HUES48 (cell line): Measurements from ENCODE around the gene APP.

Source experiments
- H3K27ac ChIP-seq: one replicate; pipeline ENCODE4 v1.7.0; 2013; ENCODE audit warnings: low read depth, low read length, inconsistent platforms
- H3K27me3 ChIP-seq: 2 replicates; pipeline ENCODE4 v1.6.1; 2013; ENCODE audit warnings: mild to moderate bottlenecking, low read length; ENCODE audit not compliant: control insufficient read depth, insufficient read depth
- H3K36me3 ChIP-seq: 2 replicates; pipeline ENCODE4 v1.6.1; 2013; ENCODE audit warnings: low read length; ENCODE audit not compliant: control insufficient read depth, insufficient read depth
- H3K4me1 ChIP-seq: 2 replicates; pipeline ENCODE4 v1.6.1; 2013; ENCODE audit warnings: mild to moderate bottlenecking, low read length; ENCODE audit not compliant: control insufficient read depth, insufficient read depth
- H3K4me3 ChIP-seq: 2 replicates; pipeline ENCODE4 v1.5.1; 2013; ENCODE audit warnings: mild to moderate bottlenecking, low read depth, low read length
- H3K9ac ChIP-seq: 2 replicates; pipeline ENCODE4 v1.6.1; 2013; ENCODE audit warnings: mild to moderate bottlenecking, low read depth, low read length, moderate library complexity
- H3K9me3 ChIP-seq: 2 replicates; pipeline ENCODE4 v1.6.1; 2013; ENCODE audit warnings: low read length; ENCODE audit not compliant: control insufficient read depth, insufficient read depth

Gene APP

DNA sequence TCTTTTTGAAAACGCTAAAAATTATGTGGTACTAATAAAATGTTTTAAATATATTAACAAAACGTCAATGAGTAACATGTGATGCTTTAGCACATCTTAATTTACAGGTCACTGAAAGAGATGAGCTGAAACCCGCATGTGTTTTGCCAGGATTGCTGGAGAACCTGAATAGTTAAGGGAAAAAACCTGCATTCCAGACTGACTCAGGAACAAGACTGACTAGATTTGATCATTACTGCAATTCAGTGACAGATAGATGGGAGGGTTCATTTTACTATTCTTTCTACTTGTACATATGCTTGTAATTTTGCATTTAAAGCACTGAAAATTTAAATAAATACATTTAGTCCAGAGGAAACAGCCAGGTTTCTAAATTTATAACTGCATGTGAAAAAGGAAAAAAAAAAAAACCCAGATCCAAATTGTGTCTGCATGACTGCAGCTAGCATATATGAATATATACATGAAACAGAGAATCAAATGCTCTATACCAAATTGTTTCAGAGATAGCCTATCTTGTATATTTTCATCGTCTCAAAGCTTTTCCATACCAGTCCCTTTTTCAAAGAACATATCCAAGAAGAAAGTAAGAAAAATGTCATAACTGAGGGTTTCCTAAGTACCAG lies 71.7 kb downstream of the APP start:
- H3K4me3 ChIP-seq = no peak overlapping the region
- H3K27me3 ChIP-seq = no peaks in the 10 kb centered on the region
- H3K27ac ChIP-seq = no peak overlapping the region
- H3K4me1 ChIP-seq = peaks cover 34% of the 10 kb centered on the region
- no peaks in the 10 kb centered on the region for H3K9me3 ChIP-seq
- no peak overlapping the region for H3K9ac ChIP-seq
- H3K36me3 ChIP-seq = peaks cover 10% of the 10 kb centered on the region; the same call in 1 of the 2 replicates

DNA sequence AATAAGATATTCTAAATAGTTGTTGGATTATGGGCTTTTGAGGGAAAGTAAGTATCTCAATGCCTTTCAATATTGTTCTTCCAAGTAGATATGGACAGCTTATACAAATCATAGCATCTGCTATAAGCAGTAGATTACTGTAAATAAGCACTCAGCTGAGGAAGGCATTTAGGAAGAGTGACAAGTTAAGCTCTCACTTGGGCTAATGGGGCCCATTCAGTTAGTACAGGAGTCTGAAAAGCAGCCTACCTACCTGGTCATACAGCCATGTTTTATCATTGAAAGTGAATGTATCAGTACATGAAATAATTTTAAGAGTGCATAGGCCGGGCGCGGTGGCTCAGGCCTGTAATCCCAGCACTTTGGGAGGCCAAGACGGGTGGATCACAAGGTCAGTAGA lies 73.1 kb downstream of the APP start:
- Histone ChIP-seq H3K36me3 (0 out of 2 replicates have a peak, but pooled peaks cover 5% of the 10 kb centered on the region), H3K4me3 (no peak overlapping the region), H3K27me3 (no peaks in the 10 kb centered on the region), H3K9me3 (no peaks in the 10 kb centered on the region), H3K9ac (no peak overlapping the region), H3K4me1 (peaks cover 43% of the 10 kb centered on the region), H3K27ac (no peak overlapping the region)

DNA sequence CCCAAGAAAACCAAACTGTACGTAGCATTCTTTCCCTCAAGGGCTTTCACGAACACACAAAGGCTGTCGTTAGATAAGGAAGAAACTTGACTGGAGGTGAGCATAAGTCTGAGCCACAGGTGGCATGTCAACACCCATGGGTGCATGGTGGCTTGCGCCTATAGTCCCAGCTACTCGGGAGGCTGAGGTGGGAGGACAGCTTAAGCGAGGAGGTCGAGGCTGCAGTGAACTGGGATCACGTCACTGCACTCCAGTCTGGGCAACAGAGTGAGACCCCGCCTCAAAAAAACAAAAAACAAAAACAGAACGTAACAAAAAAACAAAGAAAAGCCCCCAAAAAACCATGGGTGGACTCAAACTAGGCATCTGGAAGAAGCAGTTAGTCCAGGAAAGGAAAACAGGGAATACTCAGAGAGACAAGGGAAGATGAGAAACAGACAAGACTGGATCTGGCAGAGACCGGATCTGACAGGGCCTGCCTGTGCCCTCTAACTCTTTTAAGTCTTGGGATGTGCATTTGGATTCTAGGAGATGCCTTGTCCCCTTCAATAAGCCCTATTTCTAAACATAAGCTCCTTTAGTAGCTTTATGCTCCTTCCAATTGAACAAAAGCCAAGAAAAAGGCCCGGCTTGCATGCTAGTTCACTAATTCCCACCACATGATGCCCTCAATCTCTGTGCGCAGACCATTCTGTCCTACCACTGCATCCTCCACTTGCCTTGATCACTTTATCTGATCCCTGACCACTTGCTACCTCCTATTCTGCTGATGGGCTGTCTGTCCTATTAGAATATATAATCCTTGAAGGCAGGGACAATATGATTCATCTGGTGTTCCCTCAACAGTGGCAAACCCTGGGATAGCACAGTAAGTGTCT lies 73.8 kb downstream of the APP start:
- Histone ChIP-seq H3K36me3 (0 out of 2 replicates have a peak, but pooled peaks cover 5% of the 10 kb centered on the region), H3K4me1 (peaks cover 50% of the 10 kb centered on the region), H3K27ac (no peak overlapping the region)

DNA sequence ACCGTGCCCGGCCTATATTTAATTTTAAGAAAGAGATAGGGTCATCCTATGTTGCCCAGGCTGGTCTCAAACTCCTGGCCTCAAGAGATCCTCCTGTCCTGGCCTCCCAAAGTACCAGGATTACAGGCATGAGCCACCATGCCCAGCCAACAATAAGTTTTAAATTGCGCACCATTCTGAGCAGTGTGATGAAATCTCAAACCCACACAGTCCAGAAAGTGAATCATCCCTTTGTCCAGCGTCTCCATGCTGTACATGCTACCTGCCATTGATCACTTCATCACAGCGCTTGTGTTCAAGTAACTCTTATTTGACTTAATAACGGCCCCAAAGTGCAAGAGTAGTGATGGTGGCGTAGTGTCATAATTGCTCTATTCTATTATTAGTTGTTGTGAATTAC lies 75.4 kb downstream of the APP start:
- no peaks in the 10 kb centered on the region for H3K9me3 ChIP-seq
- no peak overlapping the region for H3K9ac ChIP-seq
- no peak overlapping the region for H3K27ac ChIP-seq
- H3K4me1 ChIP-seq = peaks cover 52% of the 10 kb centered on the region
- 0 out of 2 replicates have a peak, but pooled peaks cover 5% of the 10 kb centered on the region for H3K36me3 ChIP-seq
- no peak overlapping the region for H3K4me3 ChIP-seq
- H3K27me3 ChIP-seq = no peaks in the 10 kb centered on the region

More for the DNA sequence above, 73.8 kb downstream of the APP start:
- H3K4me3 ChIP-seq = no peak overlapping the region
- H3K27me3 ChIP-seq = no peaks in the 10 kb centered on the region
- no peak overlapping the region for H3K9ac ChIP-seq
- H3K9me3 ChIP-seq = no peaks in the 10 kb centered on the region

DNA sequence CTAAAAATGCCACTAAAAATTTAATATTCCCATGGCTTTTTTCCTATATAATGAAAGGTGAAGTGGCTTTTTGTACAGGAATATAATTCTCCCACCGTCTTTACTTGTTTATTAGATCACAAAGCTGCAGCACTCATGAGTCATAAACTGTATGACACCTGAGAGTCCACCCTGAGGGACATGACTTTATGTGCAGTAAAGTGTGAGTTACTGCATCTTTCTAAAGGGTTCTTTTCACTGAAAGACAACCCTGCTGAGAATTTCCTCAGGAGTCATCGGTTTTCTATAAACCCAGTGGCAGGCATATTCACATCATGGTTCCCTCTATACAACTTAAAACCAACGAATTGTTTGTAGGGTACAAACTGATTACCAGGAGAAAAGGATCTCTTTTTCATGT lies 77.4 kb downstream of the APP start:
- peaks cover 39% of the 10 kb centered on the region for H3K4me1 ChIP-seq
- H3K27me3 ChIP-seq = no peaks in the 10 kb centered on the region
- H3K9ac ChIP-seq = no peak overlapping the region
- H3K9me3 ChIP-seq = no peaks in the 10 kb centered on the region
- H3K36me3 ChIP-seq = peaks cover 25% of the 10 kb centered on the region
- H3K4me3 ChIP-seq = peak overlapping the region; percentile 1; the same call in 1 of the 2 replicates
- peak overlapping the region; percentile 80 for H3K27ac ChIP-seq

DNA sequence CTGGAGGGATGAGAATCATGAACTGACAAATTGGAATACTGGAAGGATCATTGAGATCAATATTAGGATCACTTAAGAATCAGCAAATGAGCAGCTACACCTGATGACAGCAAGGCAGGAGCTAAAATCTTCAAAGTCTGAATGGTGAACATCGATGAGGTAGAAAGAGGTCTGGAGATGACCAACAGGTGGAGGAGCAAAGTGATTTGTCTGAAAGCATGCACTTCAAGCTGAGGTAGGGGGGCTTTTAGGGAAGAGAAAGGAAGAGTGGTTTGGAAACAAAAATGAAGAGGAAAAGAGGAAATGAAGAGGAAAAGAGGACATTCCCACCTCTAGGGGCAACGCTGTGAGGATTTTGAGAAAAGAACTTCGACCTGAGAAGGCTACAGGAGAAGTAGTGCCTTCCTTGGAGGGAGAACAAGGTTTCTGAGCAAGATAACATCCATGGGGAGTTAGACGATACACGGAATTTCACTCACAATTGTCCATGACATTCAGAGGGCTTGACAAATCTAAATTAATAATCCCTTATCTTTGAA lies 79.0 kb downstream of the APP start:
- Histone ChIP-seq H3K4me3 (no peak overlapping the region), H3K27me3 (no peaks in the 10 kb centered on the region), H3K9ac (no peak overlapping the region), H3K27ac (no peak overlapping the region), H3K36me3 (peaks cover 35% of the 10 kb centered on the region), H3K9me3 (no peaks in the 10 kb centered on the region), H3K4me1 (peaks cover 40% of the 10 kb centered on the region)

DNA sequence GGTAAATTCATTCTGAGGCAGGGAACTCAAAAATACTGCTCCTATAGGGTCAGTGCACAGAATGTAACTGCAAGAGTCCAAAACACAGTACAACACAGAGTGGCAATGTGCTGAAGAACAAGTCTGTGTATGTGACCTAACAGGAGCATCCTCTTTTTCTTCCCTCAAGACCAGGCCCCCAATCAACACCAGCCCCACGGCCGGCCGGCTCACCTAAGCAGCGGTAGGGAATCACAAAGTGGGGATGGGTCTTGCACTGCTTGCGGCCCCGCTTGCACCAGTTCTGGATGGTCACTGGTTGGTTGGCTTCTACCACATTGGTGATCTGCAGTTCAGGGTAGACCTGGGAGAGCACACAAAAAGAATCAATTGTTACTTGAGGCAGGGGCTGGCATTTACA lies 80.8 kb downstream of the APP start:
- no peak overlapping the region for H3K9ac ChIP-seq
- peaks cover 35% of the 10 kb centered on the region for H3K36me3 ChIP-seq
- H3K9me3 ChIP-seq = no peaks in the 10 kb centered on the region
- no peak overlapping the region for H3K27ac ChIP-seq
- H3K4me1 ChIP-seq = peaks cover 40% of the 10 kb centered on the region
- H3K4me3 ChIP-seq = no peak overlapping the region
- no peaks in the 10 kb centered on the region for H3K27me3 ChIP-seq

DNA sequence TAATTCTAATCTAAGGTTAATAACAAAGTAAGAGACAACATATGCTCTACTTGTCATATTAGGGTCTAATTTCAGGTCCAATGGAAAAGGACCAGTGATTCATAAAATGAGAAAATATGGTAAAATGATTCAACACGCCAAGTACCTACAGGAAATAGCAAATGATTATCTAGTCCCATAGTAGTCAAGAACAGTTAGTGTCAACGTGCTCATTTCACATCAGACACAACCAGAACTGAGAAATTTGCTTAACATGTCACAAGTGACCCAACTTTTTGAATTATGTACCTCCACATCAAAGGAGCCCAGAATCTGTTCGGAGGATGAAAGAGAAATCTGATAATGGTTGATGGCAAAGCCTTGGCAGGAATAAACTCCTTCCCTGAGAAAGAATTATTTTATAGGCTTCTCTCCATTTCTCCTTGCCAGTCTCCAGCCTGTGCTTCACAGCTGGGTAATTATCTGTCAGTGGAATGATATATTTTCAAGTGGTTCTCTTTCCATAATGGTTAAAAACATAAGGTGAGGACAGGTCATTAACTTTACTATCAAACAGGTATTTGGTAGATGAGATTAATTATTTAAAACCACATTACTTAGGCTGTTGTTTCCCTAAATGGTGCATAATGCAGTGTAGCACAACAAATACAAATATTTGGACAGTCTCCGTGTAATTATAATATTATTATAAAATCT lies 83.2 kb downstream of the APP start:
- Histone ChIP-seq H3K9ac (no peak overlapping the region), H3K9me3 (no peaks in the 10 kb centered on the region), H3K27ac (no peak overlapping the region), H3K4me3 (no peak overlapping the region), H3K4me1 (peaks cover 37% of the 10 kb centered on the region), H3K27me3 (no peaks in the 10 kb centered on the region), H3K36me3 (peaks cover 35% of the 10 kb centered on the region)

DNA sequence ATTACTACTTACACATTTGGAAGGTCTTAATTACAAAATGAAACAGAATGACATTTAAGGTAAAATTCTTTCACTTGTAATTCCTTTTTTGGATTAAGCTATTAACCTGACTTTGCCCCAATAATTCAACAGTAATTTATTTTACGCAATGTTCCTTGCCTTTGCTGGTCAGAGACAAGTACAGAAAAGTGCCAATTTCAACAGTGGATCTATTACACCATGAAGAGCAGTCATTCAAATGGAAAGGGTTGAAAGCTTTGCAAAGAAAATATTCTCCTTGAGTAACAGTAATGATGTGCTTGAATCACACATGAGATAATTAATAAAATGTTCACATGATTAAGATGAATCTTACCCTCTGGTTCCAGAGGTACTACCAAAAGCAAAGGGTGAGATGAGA lies 84.7 kb downstream of the APP start:
- Histone ChIP-seq H3K27ac (no peak overlapping the region), H3K4me3 (no peak overlapping the region), H3K9me3 (no peaks in the 10 kb centered on the region), H3K36me3 (peaks cover 35% of the 10 kb centered on the region), H3K4me1 (peaks cover 32% of the 10 kb centered on the region), H3K9ac (no peak overlapping the region), H3K27me3 (no peaks in the 10 kb centered on the region)

DNA sequence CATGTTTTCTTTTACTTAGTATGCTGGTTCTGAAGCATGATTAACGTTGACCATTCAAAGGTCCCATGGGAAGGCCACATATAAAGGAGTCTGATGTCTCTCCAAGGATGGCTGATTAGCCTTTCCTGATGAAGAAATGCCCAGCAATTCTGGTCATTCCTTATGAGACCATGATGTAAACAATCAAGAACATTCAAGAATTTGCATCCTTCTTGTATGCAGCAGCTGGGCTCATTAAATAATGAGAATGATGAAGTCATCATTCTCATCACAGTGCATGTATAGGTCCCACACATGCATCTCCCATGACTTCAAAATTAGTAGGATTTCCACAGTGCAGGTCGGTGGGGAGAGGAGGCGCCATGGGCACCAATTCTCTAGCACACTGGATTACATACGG lies 85.4 kb downstream of the APP start:
- peaks cover 39% of the 10 kb centered on the region for H3K4me1 ChIP-seq
- H3K36me3 ChIP-seq = peaks cover 35% of the 10 kb centered on the region
- H3K27ac ChIP-seq = no peak overlapping the region
- no peak overlapping the region for H3K4me3 ChIP-seq
- H3K9ac ChIP-seq = no peak overlapping the region
- H3K9me3 ChIP-seq = no peaks in the 10 kb centered on the region
- H3K27me3 ChIP-seq = no peaks in the 10 kb centered on the region
